Measurements from ENCODE around the gene TBPL1. TPM values are rescaled to one million over a fixed set of nuclear protein-coding genes. Genes with fewer than 3 reads are reported as not detected.

The TBPL1 gene
- total RNA-seq, 3 donors from 2014 or later, result 10.2 to 16.4 (median 15.4) TPM

DNA sequence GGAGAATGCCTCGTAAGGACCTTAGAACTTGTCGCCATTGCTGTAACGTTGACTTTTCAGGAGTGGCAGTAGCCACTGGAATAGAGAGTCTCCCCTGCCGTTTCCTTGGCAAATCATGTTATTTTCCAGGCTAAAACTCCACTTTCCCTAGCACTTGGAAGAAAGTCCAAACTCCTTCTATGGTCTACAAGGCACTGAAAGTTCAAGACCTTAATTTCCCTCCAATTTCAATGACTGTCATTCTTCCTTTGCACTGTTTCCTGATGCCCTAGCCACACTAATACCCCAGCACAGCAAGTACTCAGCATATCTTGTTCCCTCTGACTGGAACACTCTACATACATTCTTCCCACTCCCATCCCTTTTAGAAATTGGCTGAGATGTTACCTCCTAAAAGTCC lies 1.8 kb upstream of the TBPL1 start:
- no peaks in the 10 kb centered on the region for H3K36me3 ChIP-seq
- TF ChIP-seq POLR2AphosphoS5 (IDR thresholded peaks at IDR 0.05) (no peak), POLR2A (IDR thresholded peaks at IDR 0.05) (no peak)
- TF ChIP-seq, protein P1, sequence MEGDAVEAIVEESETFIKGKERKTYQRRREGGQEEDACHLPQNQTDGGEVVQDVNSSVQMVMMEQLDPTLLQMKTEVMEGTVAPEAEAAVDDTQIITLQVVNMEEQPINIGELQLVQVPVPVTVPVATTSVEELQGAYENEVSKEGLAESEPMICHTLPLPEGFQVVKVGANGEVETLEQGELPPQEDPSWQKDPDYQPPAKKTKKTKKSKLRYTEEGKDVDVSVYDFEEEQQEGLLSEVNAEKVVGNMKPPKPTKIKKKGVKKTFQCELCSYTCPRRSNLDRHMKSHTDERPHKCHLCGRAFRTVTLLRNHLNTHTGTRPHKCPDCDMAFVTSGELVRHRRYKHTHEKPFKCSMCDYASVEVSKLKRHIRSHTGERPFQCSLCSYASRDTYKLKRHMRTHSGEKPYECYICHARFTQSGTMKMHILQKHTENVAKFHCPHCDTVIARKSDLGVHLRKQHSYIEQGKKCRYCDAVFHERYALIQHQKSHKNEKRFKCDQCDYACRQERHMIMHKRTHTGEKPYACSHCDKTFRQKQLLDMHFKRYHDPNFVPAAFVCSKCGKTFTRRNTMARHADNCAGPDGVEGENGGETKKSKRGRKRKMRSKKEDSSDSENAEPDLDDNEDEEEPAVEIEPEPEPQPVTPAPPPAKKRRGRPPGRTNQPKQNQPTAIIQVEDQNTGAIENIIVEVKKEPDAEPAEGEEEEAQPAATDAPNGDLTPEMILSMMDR (IDR thresholded peaks at IDR 0.05), result no peak
- peaks cover 0 to 4% of the 10 kb centered on the region in 2 donors for H3K4me1 ChIP-seq
- H3K27me3 ChIP-seq, result no peaks in the 10 kb centered on the region
- DNase-seq (ENCODE audit: low spot score in 2 of 2), result no peak
- H3K4me3 ChIP-seq, result peak overlapping the region; percentile 79 to 95 (median 94)
- H3K27ac ChIP-seq, result peak overlapping the region; percentile 93
- intact Hi-C loops (cut with DNase I; ENCODE audit: low total_unique reads), result no loop called here
- no peaks in the 10 kb centered on the region for H3K9me3 ChIP-seq

DNA sequence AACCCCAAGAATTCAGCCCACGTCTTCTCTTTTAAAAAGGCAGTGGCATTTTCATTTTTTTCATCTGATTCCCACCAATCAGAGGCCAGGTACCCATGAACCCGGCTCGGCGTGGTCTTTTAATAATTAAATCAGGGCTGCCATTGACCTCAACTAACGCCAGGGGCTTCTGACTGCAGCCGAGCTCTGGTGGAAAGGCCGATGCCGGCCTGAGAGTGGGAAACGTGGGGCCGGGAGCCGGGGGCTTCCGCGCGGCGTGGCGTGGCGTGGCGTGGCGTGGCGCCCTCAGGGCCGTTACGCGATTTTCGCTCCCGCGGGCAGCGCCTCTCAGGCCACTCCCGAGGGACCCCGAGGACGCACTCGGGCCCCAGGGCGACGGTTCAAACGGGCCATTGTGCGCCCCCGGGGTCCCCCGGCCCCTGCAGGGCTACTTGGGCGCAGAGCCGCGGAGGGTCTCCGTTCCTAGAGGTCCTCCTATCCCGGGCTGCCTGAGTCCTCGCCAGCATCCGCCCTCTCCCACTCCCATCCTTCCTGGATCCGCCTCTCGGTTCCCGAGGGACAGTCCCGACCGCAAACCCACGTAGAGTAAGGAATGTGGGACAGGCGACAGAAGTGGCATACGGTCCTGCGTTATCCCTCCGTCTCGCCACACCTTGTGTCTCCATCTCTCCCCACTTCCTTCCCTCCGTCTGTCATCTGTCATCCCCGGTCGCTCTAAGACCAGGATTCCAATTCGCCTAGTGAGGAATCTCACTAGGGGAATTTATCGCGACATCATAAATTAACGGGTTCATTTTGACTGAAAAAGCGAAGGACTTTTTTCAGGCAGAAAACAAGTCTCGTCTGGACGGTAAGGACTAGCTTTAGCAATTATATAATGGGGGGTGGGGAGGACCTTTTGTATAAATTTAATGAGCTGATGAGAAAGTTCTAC lies 876 bp upstream of the TBPL1 start:
- Histone ChIP-seq H3K9me3 (no peaks in the 10 kb centered on the region), H3K27ac (peak overlapping the region; percentile 93), H3K4me1 (peaks cover 0 to 4% of the 10 kb centered on the region in 2 donors), H3K27me3 (no peaks in the 10 kb centered on the region), H3K36me3 (no peaks in the 10 kb centered on the region), H3K4me3 (peak overlapping the region; percentile 79 to 95 (median 94))
- intact Hi-C loops (cut with DNase I; ENCODE audit: low total_unique reads), result no loop called here
- DNase-seq (ENCODE audit: low spot score in 2 of 2), result peak in 1 of 2 donors; percentile 45
- TF ChIP-seq, protein P1 (IDR thresholded peaks at IDR 0.05), result peak; percentile 24 to 57 (median 56)
- TF ChIP-seq POLR2AphosphoS5 (IDR thresholded peaks at IDR 0.05) (peak; percentile 10 to 42 (median 28)), POLR2A (IDR thresholded peaks at IDR 0.05) (no peak)

DNA sequence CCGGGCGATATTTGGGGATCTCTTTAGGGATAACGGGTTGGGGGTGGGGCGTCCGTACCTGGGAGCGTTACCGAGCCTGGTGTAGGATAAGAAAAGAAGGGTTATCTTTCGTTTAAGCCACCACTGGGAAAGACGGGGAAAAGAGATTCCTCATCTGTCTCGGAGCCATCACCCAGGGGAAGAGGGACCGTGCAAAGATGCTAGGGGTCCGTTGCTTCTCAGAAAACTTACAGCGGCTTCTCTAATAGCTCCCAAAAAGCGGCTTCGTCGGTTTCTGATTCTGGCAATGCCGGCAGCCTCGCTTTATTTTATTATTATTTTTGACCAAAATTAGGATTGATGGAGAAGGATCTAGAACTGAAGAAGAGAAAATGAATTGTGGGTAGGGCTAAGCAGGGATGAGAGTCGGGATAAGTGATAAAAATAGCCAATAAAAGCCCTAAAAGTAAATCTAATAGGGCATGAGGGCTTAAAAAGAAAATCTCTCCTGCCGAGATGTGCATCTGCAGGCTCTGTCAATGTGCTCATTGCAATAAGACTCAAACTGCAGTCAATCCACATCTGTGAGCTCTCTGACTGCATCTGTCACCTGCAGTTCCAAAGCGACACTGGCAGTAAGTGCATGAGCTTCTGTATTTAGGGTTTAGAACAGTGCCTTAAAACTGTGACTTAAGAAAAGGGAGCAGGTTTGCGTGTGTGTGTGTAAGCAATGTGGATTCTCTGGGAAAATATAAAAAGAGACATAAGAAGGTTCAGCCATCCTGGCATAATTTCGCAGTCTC lies 801 bp downstream of the TBPL1 start:
- H3K27ac ChIP-seq, result peak overlapping the region; percentile 93
- H3K9me3 ChIP-seq, result no peaks in the 10 kb centered on the region
- H3K36me3 ChIP-seq, result no peaks in the 10 kb centered on the region
- peak overlapping the region; percentile 79 to 95 (median 94) for H3K4me3 ChIP-seq
- DNase-seq (ENCODE audit: low spot score in 2 of 2), result no peak
- no peaks in the 10 kb centered on the region for H3K27me3 ChIP-seq
- H3K4me1 ChIP-seq, result peaks cover 0 to 4% of the 10 kb centered on the region in 2 donors
- intact Hi-C loops (cut with DNase I; ENCODE audit: low total_unique reads), result no loop called here
- TF ChIP-seq POLR2AphosphoS5 (IDR thresholded peaks at IDR 0.05) (no peak), POLR2A (IDR thresholded peaks at IDR 0.05) (no peak)
- TF ChIP-seq, protein P1 (IDR thresholded peaks at IDR 0.05), result no peak

DNA sequence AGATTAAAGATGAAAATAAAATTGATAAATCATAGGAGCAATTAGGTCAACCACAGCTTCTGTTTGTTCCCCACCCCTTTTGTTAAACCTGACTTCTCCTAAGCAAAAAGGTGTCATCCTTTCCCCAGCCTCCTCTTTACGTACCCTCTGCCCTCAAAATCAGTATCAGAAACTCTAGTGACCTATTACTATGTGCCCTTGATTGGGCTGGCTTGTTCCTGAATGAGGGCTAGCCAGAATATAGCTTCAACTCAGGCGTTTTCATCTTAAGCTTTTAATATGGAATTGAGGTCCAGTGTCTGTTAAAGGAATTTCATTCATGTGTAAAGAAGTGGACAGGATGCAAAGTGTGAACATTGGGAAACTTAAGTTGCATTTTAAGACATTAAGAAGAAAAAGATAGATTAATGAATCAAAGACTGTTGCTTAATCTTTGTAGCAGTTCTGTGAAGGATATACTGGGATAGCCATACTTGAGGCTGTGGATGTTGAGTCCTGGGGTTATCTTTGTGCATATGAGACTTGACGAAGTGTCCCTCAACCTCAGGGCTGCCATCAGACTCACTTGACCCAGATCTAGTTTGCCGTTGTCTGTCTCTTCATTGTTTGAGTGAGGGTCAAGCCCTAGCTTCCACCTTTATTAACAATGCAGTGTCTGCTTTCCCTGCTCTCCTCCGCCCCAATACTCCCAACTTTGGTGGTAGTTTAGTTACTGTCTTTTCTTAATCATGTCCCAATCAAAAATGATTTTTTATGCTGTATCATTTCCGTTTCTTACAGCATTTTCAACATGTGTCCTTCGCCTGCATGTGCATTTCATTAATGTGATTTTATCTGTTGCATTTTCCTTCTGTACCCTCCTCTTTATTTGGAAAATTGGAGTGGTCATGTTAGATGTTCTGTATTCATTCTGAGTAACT lies 1.9 kb downstream of the TBPL1 start:
- H3K36me3 ChIP-seq, result no peaks in the 10 kb centered on the region
- no peak for DNase-seq (ENCODE audit: low spot score in 2 of 2)
- TF ChIP-seq, protein P1 (IDR thresholded peaks at IDR 0.05), result no peak
- TF ChIP-seq POLR2AphosphoS5 (IDR thresholded peaks at IDR 0.05) (no peak), POLR2A (IDR thresholded peaks at IDR 0.05) (no peak)
- intact Hi-C loops (cut with DNase I; ENCODE audit: low total_unique reads), result no loop called here
- H3K27ac ChIP-seq, result no peak overlapping the region
- H3K9me3 ChIP-seq, result no peaks in the 10 kb centered on the region
- no peak overlapping the region for H3K4me3 ChIP-seq
- no peaks in the 10 kb centered on the region for H3K27me3 ChIP-seq
- peaks cover 0 to 4% of the 10 kb centered on the region in 2 donors for H3K4me1 ChIP-seq

Measured in breast epithelium (tissue), 4 donors.